ENCODE data around the gene MYMX.

- peak; percentile 84 for TF ChIP-seq REST (IDR thresholded peaks at IDR 0.05; ENCODE audit: borderline replicate concordance)
- TF ChIP-seq CTCF (IDR thresholded peaks at IDR 0.05; ENCODE audit: poor library complexity, severe bottlenecking), result no peak
- no peak for TF ChIP-seq RAD21 (conservative IDR thresholded peaks at IDR 0.05)
- TF ChIP-seq SMC3 (conservative IDR thresholded peaks at IDR 0.05; ENCODE audit: poor library complexity), result no peak
- no peak for TF ChIP-seq EP300 (conservative IDR thresholded peaks at IDR 0.05; ENCODE audit: poor library complexity, severe bottlenecking)
- no peak for TF ChIP-seq EZH2 (IDR thresholded peaks at IDR 0.05; ENCODE audit: borderline replicate concordance, insufficient read depth, low read length, poor library complexity, severe bottlenecking)
- TF ChIP-seq POLR2AphosphoS5 (IDR thresholded peaks at IDR 0.05), result peak; percentile 100
- peak; percentile 95 for TF ChIP-seq TAF1 (IDR thresholded peaks at IDR 0.05; ENCODE audit: low read depth)
Observed at GRCh38 chr6:44246663-44247337, 30.1 kb downstream of the MYMX start, which contains the start of gene HSP90AB1.

Measured in neural cell (in vitro differentiated cells).